Measurements from ENCODE around the gene STAB1.

DNA sequence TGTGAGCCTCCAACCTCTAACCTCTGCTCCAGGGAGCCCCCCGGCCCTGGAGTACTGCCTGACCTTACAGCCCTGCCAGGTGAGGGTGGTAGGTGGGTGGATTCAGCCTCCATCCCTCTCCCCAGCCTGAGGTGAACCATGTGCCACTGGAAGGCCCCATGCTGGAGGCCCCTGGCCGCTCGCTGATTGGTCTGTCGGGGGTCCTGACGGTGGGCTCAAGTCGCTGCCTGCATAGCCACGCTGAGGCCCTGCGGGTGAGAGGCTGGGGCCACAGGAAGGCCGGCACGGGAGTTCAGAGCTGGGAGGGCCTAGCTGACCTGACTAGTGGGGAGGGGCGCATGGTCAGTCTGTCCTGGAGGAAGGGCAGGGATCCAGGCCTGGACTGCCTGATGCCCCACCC is 19.4 kb downstream of the STAB1 start:
- TF ChIP-seq POLR2A (IDR thresholded peaks at IDR 0.05), result no peak
- TF ChIP-seq, protein P1, sequence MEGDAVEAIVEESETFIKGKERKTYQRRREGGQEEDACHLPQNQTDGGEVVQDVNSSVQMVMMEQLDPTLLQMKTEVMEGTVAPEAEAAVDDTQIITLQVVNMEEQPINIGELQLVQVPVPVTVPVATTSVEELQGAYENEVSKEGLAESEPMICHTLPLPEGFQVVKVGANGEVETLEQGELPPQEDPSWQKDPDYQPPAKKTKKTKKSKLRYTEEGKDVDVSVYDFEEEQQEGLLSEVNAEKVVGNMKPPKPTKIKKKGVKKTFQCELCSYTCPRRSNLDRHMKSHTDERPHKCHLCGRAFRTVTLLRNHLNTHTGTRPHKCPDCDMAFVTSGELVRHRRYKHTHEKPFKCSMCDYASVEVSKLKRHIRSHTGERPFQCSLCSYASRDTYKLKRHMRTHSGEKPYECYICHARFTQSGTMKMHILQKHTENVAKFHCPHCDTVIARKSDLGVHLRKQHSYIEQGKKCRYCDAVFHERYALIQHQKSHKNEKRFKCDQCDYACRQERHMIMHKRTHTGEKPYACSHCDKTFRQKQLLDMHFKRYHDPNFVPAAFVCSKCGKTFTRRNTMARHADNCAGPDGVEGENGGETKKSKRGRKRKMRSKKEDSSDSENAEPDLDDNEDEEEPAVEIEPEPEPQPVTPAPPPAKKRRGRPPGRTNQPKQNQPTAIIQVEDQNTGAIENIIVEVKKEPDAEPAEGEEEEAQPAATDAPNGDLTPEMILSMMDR (IDR thresholded peaks at IDR 0.05), result no peak
- TF ChIP-seq POLR2AphosphoS5 (IDR thresholded peaks at IDR 0.05), result no peak

Data from breast epithelium (tissue), 3 donors.